ENCODE data around the gene SNRPB2.
A peak's percentile ranks its signal among the peaks of the same experiment; 100 is the strongest.

Gene SNRPB2

GRCh38 chr20:16729565-16730460, at the start of gene SNRPB2:
Gene SNRPB2 (plus strand): TSS chr20:16730026. CDS start chr20:16731703, 1,677 bp downstream.
- DNase-seq = peak; percentile 81

- DNase-seq = no peak
These were observed 45.4 kb upstream of the SNRPB2 start for GRCh38 chr20:16684416-16684815.

GRCh38 chr20:16689906-16690305, 39.9 kb upstream of the SNRPB2 start:
- no peak for DNase-seq

- no peak for DNase-seq
These were observed 38.4 kb upstream of the SNRPB2 start for GRCh38 chr20:16691381-16691780.

- no peak for DNase-seq
These were observed 37.8 kb upstream of the SNRPB2 start for GRCh38 chr20:16692009-16692408.

- no peak for DNase-seq
These were observed 37.4 kb upstream of the SNRPB2 start for GRCh38 chr20:16692442-16692841.

- DNase-seq = no peak
These were observed 36.5 kb upstream of the SNRPB2 start for GRCh38 chr20:16693278-16693677.

GRCh38 chr20:16694161-16694560, 35.7 kb upstream of the SNRPB2 start:
- DNase-seq = no peak

- no peak for DNase-seq
These were observed 34.2 kb upstream of the SNRPB2 start for GRCh38 chr20:16695628-16696027.

GRCh38 chr20:16699293-16699692, 30.5 kb upstream of the SNRPB2 start:
- DNase-seq = peak; percentile 2

- no peak for DNase-seq
These were observed 28.5 kb upstream of the SNRPB2 start for GRCh38 chr20:16701296-16701695.

GRCh38 chr20:16703570-16703969, 26.3 kb upstream of the SNRPB2 start:
- no peak for DNase-seq

GRCh38 chr20:16707674-16708073, 22.2 kb upstream of the SNRPB2 start:
- no peak for DNase-seq

- no peak for DNase-seq
These were observed 21.2 kb upstream of the SNRPB2 start for GRCh38 chr20:16708602-16709001.

GRCh38 chr20:16709017-16709416, 20.8 kb upstream of the SNRPB2 start:
- no peak for DNase-seq

- DNase-seq = no peak
These were observed 19.0 kb upstream of the SNRPB2 start for GRCh38 chr20:16710781-16711180.

GRCh38 chr20:16711661-16712258, 18.1 kb upstream of the SNRPB2 start:
- no peak for DNase-seq

GRCh38 chr20:16712511-16712947, 17.3 kb upstream of the SNRPB2 start:
- no peak for DNase-seq

- no peak for DNase-seq
These were observed 16.8 kb upstream of the SNRPB2 start for GRCh38 chr20:16713066-16713465.

- no peak for DNase-seq
These were observed 15.6 kb upstream of the SNRPB2 start for GRCh38 chr20:16714242-16714641.

GRCh38 chr20:16714751-16715150, 15.1 kb upstream of the SNRPB2 start:
- peak; percentile 59 for DNase-seq

GRCh38 chr20:16719421-16719820, 10.4 kb upstream of the SNRPB2 start:
- no peak for DNase-seq

GRCh38 chr20:16729080-16729479, 746 bp upstream of the SNRPB2 start:
- DNase-seq = no peak

- DNase-seq = no peak
These were observed 2.8 kb downstream of the SNRPB2 start for GRCh38 chr20:16732506-16733152.

Data from NCI-H1694 treated with DMSO at 0.1 percent for 48 hours (cell line).